ENCODE results near the gene SLC38A3. TPM values are rescaled to one million over a fixed set of nuclear protein-coding genes. Genes with fewer than 3 reads are reported as not detected.
A peak's percentile ranks its signal among the peaks of the same experiment; 100 is the strongest.

SLC38A3 gene
- total RNA-seq, 2 donors from 2014 or later = 0.28 TPM; not detected in 1

- Histone ChIP-seq H3K36me3 (peaks cover 2% of the 10 kb centered on the region), H3K27ac (peak overlapping the region; percentile 65 to 89), H3K4me1 (ENCODE audit: control insufficient read depth in 1 of 2, low read depth in 2 of 2) (peaks cover 94 to 100% of the 10 kb centered on the region in 2 donors), H3K4me3 (peak overlapping the region; percentile 64), H3K9me3 (no peaks in the 10 kb centered on the region), H3K27me3 (replicated peaks; ENCODE audit: insufficient read depth) (no peaks in the 10 kb centered on the region)
- DNase-seq (ENCODE audit: low spot score) (no peak), ATAC-seq (ENCODE audit: insufficient number of reproducible peaks, low FRiP score, low read depth) (no peak)
- TF ChIP-seq CTCF (IDR thresholded peaks at IDR 0.05) = no peak
Measured at GRCh38 chr3:50245251-50245745, 40.2 kb downstream of the SLC38A3 start.

GRCh38 chr3:50245831-50246516 lies 40.9 kb downstream of the SLC38A3 start:
- Histone ChIP-seq H3K4me1 (ENCODE audit: control insufficient read depth in 1 of 2, low read depth in 2 of 2) (peaks cover 89 to 100% of the 10 kb centered on the region in 2 donors), H3K9me3 (no peaks in the 10 kb centered on the region), H3K36me3 (peaks cover 2% of the 10 kb centered on the region), H3K27me3 (replicated peaks; ENCODE audit: insufficient read depth) (no peaks in the 10 kb centered on the region), H3K4me3 (peak overlapping the region; percentile 64), H3K27ac (peak overlapping the region; percentile 65 to 89)
- ATAC-seq (ENCODE audit: insufficient number of reproducible peaks, low FRiP score, low read depth) (peak; percentile 54), DNase-seq (ENCODE audit: low spot score) (peak; percentile 77)
- TF ChIP-seq CTCF (IDR thresholded peaks at IDR 0.05) = peak; percentile 97

- Histone ChIP-seq H3K27ac (peak overlapping the region; percentile 65 to 89), H3K4me3 (peak overlapping the region; percentile 64), H3K4me1 (ENCODE audit: control insufficient read depth in 1 of 2, low read depth in 2 of 2) (peaks cover 89 to 100% of the 10 kb centered on the region in 2 donors), H3K27me3 (replicated peaks; ENCODE audit: insufficient read depth) (no peaks in the 10 kb centered on the region), H3K9me3 (no peaks in the 10 kb centered on the region), H3K36me3 (peaks cover 2% of the 10 kb centered on the region)
- DNase-seq (ENCODE audit: low spot score) = no peak
- ATAC-seq (ENCODE audit: insufficient number of reproducible peaks, low FRiP score, low read depth) = peak; percentile 22
- peak; percentile 3 for TF ChIP-seq CTCF (IDR thresholded peaks at IDR 0.05)
Measured at GRCh38 chr3:50246517-50246954, 41.5 kb downstream of the SLC38A3 start.

GRCh38 chr3:50248387-50248786 lies 43.3 kb downstream of the SLC38A3 start:
- H3K36me3 ChIP-seq = peaks cover 17% of the 10 kb centered on the region
- TF ChIP-seq CTCF (IDR thresholded peaks at IDR 0.05) = no peak
- no peaks in the 10 kb centered on the region for H3K9me3 ChIP-seq
- H3K27me3 ChIP-seq (replicated peaks; ENCODE audit: insufficient read depth) = no peaks in the 10 kb centered on the region
- H3K27ac ChIP-seq = peak overlapping the region; percentile 71 to 89
- ATAC-seq (ENCODE audit: insufficient number of reproducible peaks, low FRiP score, low read depth) = no peak
- peak overlapping the region; percentile 30 for H3K4me3 ChIP-seq
- no peak for DNase-seq (ENCODE audit: low spot score)
- peaks cover 74 to 85% of the 10 kb centered on the region in 2 donors for H3K4me1 ChIP-seq (ENCODE audit: control insufficient read depth in 1 of 2, low read depth in 2 of 2)

GRCh38 chr3:50249457-50249856 lies 44.4 kb downstream of the SLC38A3 start:
- no peak overlapping the region for H3K4me3 ChIP-seq
- peaks cover 20% of the 10 kb centered on the region for H3K36me3 ChIP-seq
- no peak for TF ChIP-seq CTCF (IDR thresholded peaks at IDR 0.05)
- H3K4me1 ChIP-seq (ENCODE audit: control insufficient read depth in 1 of 2, low read depth in 2 of 2) = peaks cover 69 to 78% of the 10 kb centered on the region in 2 donors
- ATAC-seq (ENCODE audit: insufficient number of reproducible peaks, low FRiP score, low read depth) = no peak
- H3K9me3 ChIP-seq = no peaks in the 10 kb centered on the region
- DNase-seq (ENCODE audit: low spot score) = no peak
- no peaks in the 10 kb centered on the region for H3K27me3 ChIP-seq (replicated peaks; ENCODE audit: insufficient read depth)
- H3K27ac ChIP-seq = peak overlapping the region; percentile 71 to 89

Data from thoracic aorta (tissue), 2 donors.